GM23338 (cell line): ENCODE measurements around the gene CCDC150. TPM values are rescaled to one million over a fixed set of nuclear protein-coding genes. Genes with fewer than 3 reads are reported as not detected.

Experiments
- ATAC-seq: fragments of 200-7000 bp; cut with Tn5 transposase; 3 replicates; pipeline ENCODE4 v1.9.1; 2020
- DNase-seq: peaks from one replicate; pipeline ENCODE4 v3.0.0-alpha.2; 2015; ENCODE audit warnings: low spot score
- H2AFZ ChIP-seq: fragments of 200-600 bp; sonication (generic); 2 replicates; pipeline ENCODE4 v1.8.0; 2016; ENCODE audit warnings: antibody characterized with exemption, mild to moderate bottlenecking, moderate library complexity
- H3F3A ChIP-seq: fragments of 200-600 bp; sonication (generic); replicated peaks from 2 replicates; pipeline ENCODE4 v1.8.0; 2017; ENCODE audit warnings: antibody characterized with exemption, mixed run types, low read depth
- H3K27ac ChIP-seq: fragments of 200-600 bp; sonication (generic); 2 replicates; pipeline ENCODE4 v1.6.1; 2016; ENCODE audit warnings: low read depth
- H3K27me3 ChIP-seq: fragments of 200-600 bp; sonication (generic); 2 replicates; pipeline ENCODE4 v1.8.0; 2016; ENCODE audit warnings: mild to moderate bottlenecking, mixed run types, moderate library complexity; ENCODE audit not compliant: insufficient read depth
- H3K36me3 ChIP-seq: fragments of 200-600 bp; sonication (generic); 2 replicates; pipeline ENCODE4 v1.8.0; 2016; ENCODE audit warnings: mild to moderate bottlenecking; ENCODE audit not compliant: insufficient read depth
- H3K4me1 ChIP-seq: fragments of 200-600 bp; sonication (generic); 2 replicates; pipeline ENCODE4 v1.8.0; 2016; ENCODE audit warnings: mild to moderate bottlenecking, moderate library complexity; ENCODE audit not compliant: insufficient read depth
- H3K4me2 ChIP-seq: fragments of 200-600 bp; sonication (generic); 2 replicates; pipeline ENCODE4 v1.7.1; 2017; ENCODE audit warnings: mixed run types
- H3K4me3 ChIP-seq: fragments of 200-600 bp; sonication (generic); 2 replicates; pipeline ENCODE4 v1.6.1; 2016; ENCODE audit warnings: mixed run types
- H3K79me2 ChIP-seq: fragments of 200-600 bp; sonication (generic); replicated peaks from 2 replicates; pipeline ENCODE4 v1.8.0; 2017; ENCODE audit warnings: mild to moderate bottlenecking; ENCODE audit not compliant: insufficient read depth
- H3K9me2 ChIP-seq: fragments of 200-600 bp; sonication (generic); 2 replicates; pipeline ENCODE4 v1.8.0; 2017; ENCODE audit not compliant: insufficient read depth
- H4K20me1 ChIP-seq: fragments of 200-600 bp; sonication (generic); replicated peaks from 2 replicates; pipeline ENCODE4 v1.8.0; 2017; ENCODE audit warnings: mild to moderate bottlenecking; ENCODE audit not compliant: insufficient read depth
- H3K27ac Mint-ChIP-seq: 2 replicates; pipeline ENCODE4 v1.8.0; 2020; ENCODE audit warnings: inconsistent platforms, mild to moderate bottlenecking, moderate library complexity, mixed read lengths
- H3K27me3 Mint-ChIP-seq: 3 replicates; pipeline ENCODE4 v1.8.0; 2022; ENCODE audit warnings: low read depth, mild to moderate bottlenecking, moderate library complexity, mixed read lengths, inconsistent platforms; ENCODE audit not compliant: insufficient read depth, poor library complexity
- H3K36me3 Mint-ChIP-seq: 3 replicates; pipeline ENCODE4 v1.8.0; 2021; ENCODE audit warnings: low read depth, mild to moderate bottlenecking, inconsistent platforms, moderate library complexity, mixed read lengths
- H3K4me1 Mint-ChIP-seq: 3 replicates; pipeline ENCODE4 v1.8.0; 2020; ENCODE audit warnings: mild to moderate bottlenecking, inconsistent platforms, mixed read lengths
- H3K4me3 Mint-ChIP-seq: 3 replicates; pipeline ENCODE4 v1.8.0; 2021; ENCODE audit warnings: moderate library complexity, mild to moderate bottlenecking, inconsistent platforms, mixed read lengths
- H3K9me3 Mint-ChIP-seq: 3 replicates; pipeline ENCODE4 v1.8.0; 2020; ENCODE audit warnings: moderate library complexity, mild to moderate bottlenecking, inconsistent platforms, mixed read lengths
- CREB1 ChIP-seq: fragments of 250-450 bp; sonication (Bioruptor Pico); IDR thresholded peaks from 2 replicates; pipeline ENCODE4 v1.5.0; 2020; ENCODE audit warnings: low read depth, mild to moderate bottlenecking, moderate library complexity
- EZH2 ChIP-seq: fragments of 200-600 bp; sonication (generic); IDR thresholded peaks from one replicate; pipeline ENCODE4 v1.8.0; 2017; ENCODE audit warnings: antibody characterized with exemption, mild to moderate bottlenecking, low read depth; ENCODE audit not compliant: unreplicated experiment
- EZH2phosphoT487 ChIP-seq: fragments of 200-600 bp; sonication (generic); IDR thresholded peaks from one replicate; pipeline ENCODE4 v1.8.1; 2018; ENCODE audit warnings: antibody characterized with exemption; ENCODE audit not compliant: unreplicated experiment
- JUNB ChIP-seq: IDR thresholded peaks from one replicate; pipeline ENCODE4 v1.6.1; 2016; ENCODE audit warnings: antibody characterized with exemption; ENCODE audit not compliant: unreplicated experiment
- NANOG ChIP-seq: IDR thresholded peaks from 2 replicates; pipeline ENCODE4 v1.6.1; 2016; ENCODE audit warnings: antibody characterized with exemption, borderline replicate concordance
- POLR2AphosphoS5 ChIP-seq: IDR thresholded peaks from 2 replicates; pipeline ENCODE4 v1.6.1; 2016; ENCODE audit warnings: antibody characterized with exemption, low read depth
- STAT1 ChIP-seq: IDR thresholded peaks from one replicate; pipeline ENCODE4 v1.6.1; 2016; ENCODE audit warnings: antibody characterized with exemption; ENCODE audit not compliant: unreplicated experiment
- ZNF114 ChIP-seq: fragments of 250-450 bp; sonication (Bioruptor Pico); IDR thresholded peaks from 2 replicates; pipeline ENCODE4 v1.5.0; 2020; ENCODE audit warnings: mild to moderate bottlenecking, moderate library complexity
- ZNF331 ChIP-seq: fragments of 250-450 bp; sonication (Bioruptor Pico); IDR thresholded peaks from 2 replicates; pipeline ENCODE4 v1.5.0; 2020; ENCODE audit warnings: low read depth, mild to moderate bottlenecking, moderate library complexity
- polyA plus RNA-seq: library from polyadenylated mRNA; unstranded; fragments of >200 nt; fragmentation: Nextera tagmentation; extraction: Ambion mirVana; gene quantifications from 2 replicates; pipeline ENCODE4 v1.2.1, GENCODE V29; 2016
- total RNA-seq: library from RNA; depleted of rRNA; stranded (reverse); fragments of >200 nt; shearing (Covaris generic); gene quantifications from 2 replicates; pipeline ENCODE4 v1.2.3, GENCODE V29; 2014
- TF ChIP-seq, protein P1 (sequence below), 2 experiments: fragments of 200-600 bp in 1 of 2; sonication (generic) in 1 of 2; conservative IDR thresholded peaks; 2 replicates each; pipeline versions ENCODE4 v1.5.1 to v1.6.1; 2016 to 2017; ENCODE audit warnings: antibody characterized with exemption in 2 of 2, low read depth in 2 of 2, mild to moderate bottlenecking in 2 of 2, moderate library complexity in 1 of 2
- TF ChIP-seq, protein P2 (sequence below): IDR thresholded peaks from 2 replicates; pipeline ENCODE4 v1.6.1; 2016; ENCODE audit warnings: antibody characterized with exemption
- TF ChIP-seq, protein P3 (sequence below): fragments of 250-450 bp; sonication (Bioruptor Pico); IDR thresholded peaks from 2 replicates; pipeline ENCODE4 v1.5.0; 2020; ENCODE audit warnings: mild to moderate bottlenecking, moderate library complexity
- TF ChIP-seq, protein P4 (sequence below): IDR thresholded peaks from one replicate; pipeline ENCODE4 v1.6.1; 2018; ENCODE audit warnings: antibody characterized with exemption; ENCODE audit not compliant: unreplicated experiment

Gene CCDC150
- total and polyA plus RNA-seq, 2 experiments from 2014 or later: 56.3 to 68.3 TPM

DNA sequence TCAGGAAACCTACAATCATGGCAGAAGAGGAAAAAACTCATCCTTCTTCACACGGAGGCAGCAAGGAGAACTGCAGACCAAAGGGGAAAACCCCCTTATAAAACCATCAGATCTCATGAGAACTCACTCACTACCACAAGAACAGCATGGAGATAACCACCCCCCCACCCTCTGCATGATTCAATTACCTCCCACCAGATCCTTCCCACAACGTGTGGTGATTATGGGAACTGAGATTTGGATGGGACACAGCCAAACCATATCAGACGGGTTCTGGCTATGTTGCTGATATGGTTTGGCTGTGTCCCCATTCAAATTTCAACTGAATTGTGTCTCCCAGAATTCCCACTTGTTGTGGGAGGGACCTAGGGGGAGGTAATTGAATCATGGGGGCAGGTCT, 28.7 kb upstream of the CCDC150 start:
- Histone ChIP-seq H4K20me1 (no peaks in the 10 kb centered on the region), H3K79me2 (no peaks in the 10 kb centered on the region), H3F3A (no peaks in the 10 kb centered on the region), H3K36me3 (no peaks in the 10 kb centered on the region), H3K27me3 (no peaks in the 10 kb centered on the region), H3K4me3 (no peak overlapping the region), H3K4me1 (no peaks in the 10 kb centered on the region), H3K27ac (no peak overlapping the region), H2AFZ (no peak overlapping the region), H3K9me2 (no peaks in the 10 kb centered on the region), H3K4me2 (no peak overlapping the region)
- Mint-ChIP-seq H3K27me3 (peaks cover 3% of the 10 kb centered on the region), H3K36me3 (no peaks in the 10 kb centered on the region), H3K9me3 (no peaks in the 10 kb centered on the region), H3K4me1 (peaks cover 2% of the 10 kb centered on the region; the same call in 2 of the 3 replicates), H3K27ac (no peak overlapping the region), H3K4me3 (no peak overlapping the region)
- ATAC-seq: no peak
- DNase-seq: no peak
- no peak for TF ChIP-seq CREB1 (CRISPR knock-in tag)
- TF ChIP-seq, protein P1, sequence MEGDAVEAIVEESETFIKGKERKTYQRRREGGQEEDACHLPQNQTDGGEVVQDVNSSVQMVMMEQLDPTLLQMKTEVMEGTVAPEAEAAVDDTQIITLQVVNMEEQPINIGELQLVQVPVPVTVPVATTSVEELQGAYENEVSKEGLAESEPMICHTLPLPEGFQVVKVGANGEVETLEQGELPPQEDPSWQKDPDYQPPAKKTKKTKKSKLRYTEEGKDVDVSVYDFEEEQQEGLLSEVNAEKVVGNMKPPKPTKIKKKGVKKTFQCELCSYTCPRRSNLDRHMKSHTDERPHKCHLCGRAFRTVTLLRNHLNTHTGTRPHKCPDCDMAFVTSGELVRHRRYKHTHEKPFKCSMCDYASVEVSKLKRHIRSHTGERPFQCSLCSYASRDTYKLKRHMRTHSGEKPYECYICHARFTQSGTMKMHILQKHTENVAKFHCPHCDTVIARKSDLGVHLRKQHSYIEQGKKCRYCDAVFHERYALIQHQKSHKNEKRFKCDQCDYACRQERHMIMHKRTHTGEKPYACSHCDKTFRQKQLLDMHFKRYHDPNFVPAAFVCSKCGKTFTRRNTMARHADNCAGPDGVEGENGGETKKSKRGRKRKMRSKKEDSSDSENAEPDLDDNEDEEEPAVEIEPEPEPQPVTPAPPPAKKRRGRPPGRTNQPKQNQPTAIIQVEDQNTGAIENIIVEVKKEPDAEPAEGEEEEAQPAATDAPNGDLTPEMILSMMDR (conservative IDR thresholded peaks at IDR 0.05; ENCODE audit: low read depth in 2 of 2): no peak
- TF ChIP-seq, protein P2, sequence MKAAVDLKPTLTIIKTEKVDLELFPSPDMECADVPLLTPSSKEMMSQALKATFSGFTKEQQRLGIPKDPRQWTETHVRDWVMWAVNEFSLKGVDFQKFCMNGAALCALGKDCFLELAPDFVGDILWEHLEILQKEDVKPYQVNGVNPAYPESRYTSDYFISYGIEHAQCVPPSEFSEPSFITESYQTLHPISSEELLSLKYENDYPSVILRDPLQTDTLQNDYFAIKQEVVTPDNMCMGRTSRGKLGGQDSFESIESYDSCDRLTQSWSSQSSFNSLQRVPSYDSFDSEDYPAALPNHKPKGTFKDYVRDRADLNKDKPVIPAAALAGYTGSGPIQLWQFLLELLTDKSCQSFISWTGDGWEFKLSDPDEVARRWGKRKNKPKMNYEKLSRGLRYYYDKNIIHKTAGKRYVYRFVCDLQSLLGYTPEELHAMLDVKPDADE: no peak
- TF ChIP-seq EZH2phosphoT487: no peak
- TF ChIP-seq JUNB: no peak
- TF ChIP-seq, protein P3, sequence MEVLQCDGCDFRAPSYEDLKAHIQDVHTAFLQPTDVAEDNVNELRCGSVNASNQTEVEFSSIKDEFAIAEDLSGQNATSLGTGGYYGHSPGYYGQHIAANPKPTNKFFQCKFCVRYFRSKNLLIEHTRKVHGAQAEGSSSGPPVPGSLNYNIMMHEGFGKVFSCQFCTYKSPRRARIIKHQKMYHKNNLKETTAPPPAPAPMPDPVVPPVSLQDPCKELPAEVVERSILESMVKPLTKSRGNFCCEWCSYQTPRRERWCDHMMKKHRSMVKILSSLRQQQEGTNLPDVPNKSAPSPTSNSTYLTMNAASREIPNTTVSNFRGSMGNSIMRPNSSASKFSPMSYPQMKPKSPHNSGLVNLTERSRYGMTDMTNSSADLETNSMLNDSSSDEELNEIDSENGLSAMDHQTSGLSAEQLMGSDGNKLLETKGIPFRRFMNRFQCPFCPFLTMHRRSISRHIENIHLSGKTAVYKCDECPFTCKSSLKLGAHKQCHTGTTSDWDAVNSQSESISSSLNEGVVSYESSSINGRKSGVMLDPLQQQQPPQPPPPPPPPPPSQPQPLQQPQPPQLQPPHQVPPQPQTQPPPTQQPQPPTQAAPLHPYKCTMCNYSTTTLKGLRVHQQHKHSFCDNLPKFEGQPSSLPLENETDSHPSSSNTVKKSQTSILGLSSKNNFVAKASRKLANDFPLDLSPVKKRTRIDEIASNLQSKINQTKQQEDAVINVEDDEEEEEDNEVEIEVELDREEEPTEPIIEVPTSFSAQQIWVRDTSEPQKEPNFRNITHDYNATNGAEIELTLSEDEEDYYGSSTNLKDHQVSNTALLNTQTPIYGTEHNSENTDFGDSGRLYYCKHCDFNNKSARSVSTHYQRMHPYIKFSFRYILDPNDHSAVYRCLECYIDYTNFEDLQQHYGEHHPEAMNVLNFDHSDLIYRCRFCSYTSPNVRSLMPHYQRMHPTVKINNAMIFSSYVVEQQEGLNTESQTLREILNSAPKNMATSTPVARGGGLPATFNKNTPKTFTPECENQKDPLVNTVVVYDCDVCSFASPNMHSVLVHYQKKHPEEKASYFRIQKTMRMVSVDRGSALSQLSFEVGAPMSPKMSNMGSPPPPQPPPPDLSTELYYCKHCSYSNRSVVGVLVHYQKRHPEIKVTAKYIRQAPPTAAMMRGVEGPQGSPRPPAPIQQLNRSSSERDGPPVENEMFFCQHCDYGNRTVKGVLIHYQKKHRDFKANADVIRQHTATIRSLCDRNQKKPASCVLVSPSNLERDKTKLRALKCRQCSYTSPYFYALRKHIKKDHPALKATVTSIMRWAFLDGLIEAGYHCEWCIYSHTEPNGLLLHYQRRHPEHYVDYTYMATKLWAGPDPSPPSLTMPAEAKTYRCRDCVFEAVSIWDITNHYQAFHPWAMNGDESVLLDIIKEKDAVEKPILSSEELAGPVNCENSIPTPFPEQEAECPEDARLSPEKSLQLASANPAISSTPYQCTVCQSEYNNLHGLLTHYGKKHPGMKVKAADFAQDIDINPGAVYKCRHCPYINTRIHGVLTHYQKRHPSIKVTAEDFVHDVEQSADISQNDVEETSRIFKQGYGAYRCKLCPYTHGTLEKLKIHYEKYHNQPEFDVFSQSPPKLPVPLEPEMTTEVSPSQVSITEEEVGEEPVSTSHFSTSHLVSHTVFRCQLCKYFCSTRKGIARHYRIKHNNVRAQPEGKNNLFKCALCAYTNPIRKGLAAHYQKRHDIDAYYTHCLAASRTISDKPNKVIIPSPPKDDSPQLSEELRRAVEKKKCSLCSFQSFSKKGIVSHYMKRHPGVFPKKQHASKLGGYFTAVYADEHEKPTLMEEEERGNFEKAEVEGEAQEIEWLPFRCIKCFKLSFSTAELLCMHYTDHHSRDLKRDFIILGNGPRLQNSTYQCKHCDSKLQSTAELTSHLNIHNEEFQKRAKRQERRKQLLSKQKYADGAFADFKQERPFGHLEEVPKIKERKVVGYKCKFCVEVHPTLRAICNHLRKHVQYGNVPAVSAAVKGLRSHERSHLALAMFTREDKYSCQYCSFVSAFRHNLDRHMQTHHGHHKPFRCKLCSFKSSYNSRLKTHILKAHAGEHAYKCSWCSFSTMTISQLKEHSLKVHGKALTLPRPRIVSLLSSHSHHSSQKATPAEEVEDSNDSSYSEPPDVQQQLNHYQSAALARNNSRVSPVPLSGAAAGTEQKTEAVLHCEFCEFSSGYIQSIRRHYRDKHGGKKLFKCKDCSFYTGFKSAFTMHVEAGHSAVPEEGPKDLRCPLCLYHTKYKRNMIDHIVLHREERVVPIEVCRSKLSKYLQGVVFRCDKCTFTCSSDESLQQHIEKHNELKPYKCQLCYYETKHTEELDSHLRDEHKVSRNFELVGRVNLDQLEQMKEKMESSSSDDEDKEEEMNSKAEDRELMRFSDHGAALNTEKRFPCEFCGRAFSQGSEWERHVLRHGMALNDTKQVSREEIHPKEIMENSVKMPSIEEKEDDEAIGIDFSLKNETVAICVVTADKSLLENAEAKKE (CRISPR knock-in tag): no peak
- TF ChIP-seq ZNF331 (CRISPR knock-in tag): no peak
- TF ChIP-seq EZH2: no peak
- TF ChIP-seq NANOG: no peak
- TF ChIP-seq, protein P4, sequence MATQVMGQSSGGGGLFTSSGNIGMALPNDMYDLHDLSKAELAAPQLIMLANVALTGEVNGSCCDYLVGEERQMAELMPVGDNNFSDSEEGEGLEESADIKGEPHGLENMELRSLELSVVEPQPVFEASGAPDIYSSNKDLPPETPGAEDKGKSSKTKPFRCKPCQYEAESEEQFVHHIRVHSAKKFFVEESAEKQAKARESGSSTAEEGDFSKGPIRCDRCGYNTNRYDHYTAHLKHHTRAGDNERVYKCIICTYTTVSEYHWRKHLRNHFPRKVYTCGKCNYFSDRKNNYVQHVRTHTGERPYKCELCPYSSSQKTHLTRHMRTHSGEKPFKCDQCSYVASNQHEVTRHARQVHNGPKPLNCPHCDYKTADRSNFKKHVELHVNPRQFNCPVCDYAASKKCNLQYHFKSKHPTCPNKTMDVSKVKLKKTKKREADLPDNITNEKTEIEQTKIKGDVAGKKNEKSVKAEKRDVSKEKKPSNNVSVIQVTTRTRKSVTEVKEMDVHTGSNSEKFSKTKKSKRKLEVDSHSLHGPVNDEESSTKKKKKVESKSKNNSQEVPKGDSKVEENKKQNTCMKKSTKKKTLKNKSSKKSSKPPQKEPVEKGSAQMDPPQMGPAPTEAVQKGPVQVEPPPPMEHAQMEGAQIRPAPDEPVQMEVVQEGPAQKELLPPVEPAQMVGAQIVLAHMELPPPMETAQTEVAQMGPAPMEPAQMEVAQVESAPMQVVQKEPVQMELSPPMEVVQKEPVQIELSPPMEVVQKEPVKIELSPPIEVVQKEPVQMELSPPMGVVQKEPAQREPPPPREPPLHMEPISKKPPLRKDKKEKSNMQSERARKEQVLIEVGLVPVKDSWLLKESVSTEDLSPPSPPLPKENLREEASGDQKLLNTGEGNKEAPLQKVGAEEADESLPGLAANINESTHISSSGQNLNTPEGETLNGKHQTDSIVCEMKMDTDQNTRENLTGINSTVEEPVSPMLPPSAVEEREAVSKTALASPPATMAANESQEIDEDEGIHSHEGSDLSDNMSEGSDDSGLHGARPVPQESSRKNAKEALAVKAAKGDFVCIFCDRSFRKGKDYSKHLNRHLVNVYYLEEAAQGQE: no peak
- TF ChIP-seq POLR2AphosphoS5: no peak
- no peak for TF ChIP-seq STAT1
- TF ChIP-seq ZNF114: no peak
